ENCODE data around the gene UBE2G1.
A peak's percentile ranks its signal among the peaks of the same experiment; 100 is the strongest.

The UBE2G1 gene

GRCh38 chr17:4267402-4267801 is 99.1 kb downstream of the UBE2G1 start:
- H3K4me3 ChIP-seq (replicated peaks in 1 of 2; ENCODE audit: low read depth in 2 of 2, low read length in 2 of 2): no peak overlapping the region
- DNase-seq (ENCODE audit: low read depth in 2 of 2): no peak
- TF ChIP-seq, protein P1, sequence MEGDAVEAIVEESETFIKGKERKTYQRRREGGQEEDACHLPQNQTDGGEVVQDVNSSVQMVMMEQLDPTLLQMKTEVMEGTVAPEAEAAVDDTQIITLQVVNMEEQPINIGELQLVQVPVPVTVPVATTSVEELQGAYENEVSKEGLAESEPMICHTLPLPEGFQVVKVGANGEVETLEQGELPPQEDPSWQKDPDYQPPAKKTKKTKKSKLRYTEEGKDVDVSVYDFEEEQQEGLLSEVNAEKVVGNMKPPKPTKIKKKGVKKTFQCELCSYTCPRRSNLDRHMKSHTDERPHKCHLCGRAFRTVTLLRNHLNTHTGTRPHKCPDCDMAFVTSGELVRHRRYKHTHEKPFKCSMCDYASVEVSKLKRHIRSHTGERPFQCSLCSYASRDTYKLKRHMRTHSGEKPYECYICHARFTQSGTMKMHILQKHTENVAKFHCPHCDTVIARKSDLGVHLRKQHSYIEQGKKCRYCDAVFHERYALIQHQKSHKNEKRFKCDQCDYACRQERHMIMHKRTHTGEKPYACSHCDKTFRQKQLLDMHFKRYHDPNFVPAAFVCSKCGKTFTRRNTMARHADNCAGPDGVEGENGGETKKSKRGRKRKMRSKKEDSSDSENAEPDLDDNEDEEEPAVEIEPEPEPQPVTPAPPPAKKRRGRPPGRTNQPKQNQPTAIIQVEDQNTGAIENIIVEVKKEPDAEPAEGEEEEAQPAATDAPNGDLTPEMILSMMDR (IDR thresholded peaks at IDR 0.05; ENCODE audit: low read depth, low read length): no peak

DNA sequence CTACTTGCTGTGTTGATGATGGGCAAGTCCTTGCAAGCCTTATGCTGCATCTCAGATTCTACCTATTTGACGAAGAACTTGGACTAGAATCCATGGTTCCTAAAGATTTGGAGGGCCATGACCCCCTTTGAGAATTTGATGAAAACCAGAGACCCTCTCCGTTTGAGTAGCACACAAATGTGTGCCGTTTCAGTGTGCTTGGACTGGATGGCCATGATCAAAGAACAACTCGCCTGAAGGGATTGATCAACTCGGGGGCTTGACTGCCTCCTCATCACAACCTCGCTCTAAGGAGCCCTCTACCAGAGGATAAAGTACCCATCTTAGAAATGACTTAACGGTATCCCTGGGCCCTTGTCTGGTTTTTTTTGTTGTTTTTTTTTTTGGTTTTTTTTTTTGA is 99.9 kb downstream of the UBE2G1 start:
- no peak for DNase-seq (ENCODE audit: low read depth in 2 of 2)
- no peak overlapping the region for H3K4me3 ChIP-seq (replicated peaks in 1 of 2; ENCODE audit: low read depth in 2 of 2, low read length in 2 of 2)
- TF ChIP-seq, protein P1 (IDR thresholded peaks at IDR 0.05; ENCODE audit: low read depth, low read length): no peak

DNA sequence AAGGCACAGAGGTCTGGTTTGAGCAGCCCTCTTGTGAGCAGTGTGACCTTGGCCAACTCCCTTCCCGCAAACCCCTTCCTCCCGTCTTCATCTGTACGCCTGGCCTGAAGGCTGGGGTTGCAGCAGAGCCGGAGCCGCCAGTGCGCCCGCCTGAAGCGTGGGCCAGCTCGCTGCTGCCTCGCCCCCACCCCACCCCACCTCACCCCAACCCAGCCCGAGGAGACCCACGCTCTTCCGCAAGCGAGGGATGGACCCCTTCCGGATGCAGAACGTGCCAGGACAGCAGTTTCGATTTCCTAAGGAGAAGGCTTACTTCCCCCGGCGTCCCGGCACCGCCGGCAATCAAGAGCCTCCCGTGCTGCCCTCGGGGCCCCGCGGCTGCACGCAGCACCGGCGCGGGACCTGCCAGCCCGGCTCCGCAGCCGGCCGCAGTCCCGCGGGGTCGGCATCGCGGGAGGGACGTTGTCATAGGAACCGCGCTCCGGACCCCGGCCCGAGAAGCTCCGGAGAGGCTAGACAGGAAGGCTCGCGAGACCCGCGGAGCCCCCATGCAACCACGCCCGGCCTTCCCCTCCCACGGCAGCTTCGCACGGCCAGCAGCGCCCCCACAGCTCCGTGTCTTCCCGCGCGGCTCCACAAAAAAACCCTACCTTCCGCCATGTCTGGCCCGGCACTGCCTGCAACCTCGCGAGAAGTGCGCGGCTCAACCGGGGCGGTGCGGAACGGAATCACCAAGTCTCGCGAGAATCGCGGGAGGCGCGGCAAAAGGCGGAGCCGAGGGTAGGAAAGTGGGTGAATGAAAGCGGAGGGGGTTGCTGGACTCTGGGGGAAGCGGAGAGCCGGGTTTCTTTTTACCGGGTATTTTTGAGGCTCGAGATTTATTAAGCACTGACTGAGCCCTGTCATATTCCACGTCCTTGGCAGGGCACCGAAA is 102.9 kb downstream of the UBE2G1 start, which contains the start of gene ANKFY1:
Gene ANKFY1 (minus strand): TSS at position 698 of the 934 bp plus-strand sequence. CDS start 38 bp downstream, at position 660.
- H3K4me3 ChIP-seq (replicated peaks in 1 of 2; ENCODE audit: low read depth in 2 of 2, low read length in 2 of 2): peak within 1 kb of the TSS; percentile 95 to 98
- peak; percentile 94 to 95 for DNase-seq (ENCODE audit: low read depth in 2 of 2)
- TF ChIP-seq, protein P1 (IDR thresholded peaks at IDR 0.05; ENCODE audit: low read depth, low read length): no peak

DNA sequence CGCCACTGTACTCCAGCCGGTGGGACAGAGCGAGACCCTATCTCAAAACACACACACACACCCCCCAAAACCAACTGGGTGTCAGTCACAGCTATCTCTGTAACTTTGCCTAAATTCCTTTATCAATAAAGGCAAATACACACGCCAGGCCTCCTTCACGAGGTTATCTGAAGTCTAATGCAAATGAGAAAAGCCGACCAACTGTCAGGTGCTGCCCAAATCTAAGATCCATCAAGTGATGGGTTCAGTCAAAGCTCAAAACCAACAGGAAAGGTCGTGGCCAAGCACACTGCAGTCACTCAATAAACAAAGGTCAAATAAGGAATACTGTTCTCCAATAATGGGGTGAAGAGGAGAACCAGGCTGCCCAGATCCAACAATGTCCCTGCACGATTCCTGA is 103.8 kb downstream of the UBE2G1 start:
- H3K4me3 ChIP-seq (replicated peaks in 1 of 2; ENCODE audit: low read depth in 2 of 2, low read length in 2 of 2): peak overlapping the region; percentile 95 to 98
- TF ChIP-seq, protein P1 (IDR thresholded peaks at IDR 0.05; ENCODE audit: low read depth, low read length): no peak
- no peak for DNase-seq (ENCODE audit: low read depth in 2 of 2)

GRCh38 chr17:4261452-4261851 is 105.0 kb downstream of the UBE2G1 start:
- no peak overlapping the region for H3K4me3 ChIP-seq (replicated peaks in 1 of 2; ENCODE audit: low read depth in 2 of 2, low read length in 2 of 2)
- no peak for DNase-seq (ENCODE audit: low read depth in 2 of 2)
- TF ChIP-seq, protein P1 (IDR thresholded peaks at IDR 0.05; ENCODE audit: low read depth, low read length): no peak

DNA sequence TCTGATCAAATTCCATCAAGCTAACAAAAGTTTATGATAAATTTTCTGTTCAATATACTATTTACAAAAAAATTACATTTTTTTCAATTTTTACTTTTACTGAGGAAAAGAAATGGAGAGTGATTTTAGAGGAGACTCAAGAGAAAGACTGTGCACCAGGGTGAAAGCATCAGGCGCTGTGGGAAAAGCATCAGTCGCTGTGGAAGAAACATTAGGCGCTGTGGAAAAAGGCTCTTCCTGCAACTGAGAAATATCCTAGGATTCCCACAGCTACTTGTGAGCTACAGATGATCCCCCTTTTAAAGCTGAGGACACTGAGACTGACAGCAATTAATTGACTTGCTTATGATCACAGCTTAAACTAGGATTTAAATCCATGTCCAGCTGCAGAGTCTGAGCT is 107.6 kb downstream of the UBE2G1 start:
- no peak for DNase-seq (ENCODE audit: low read depth in 2 of 2)
- no peak overlapping the region for H3K4me3 ChIP-seq (replicated peaks in 1 of 2; ENCODE audit: low read depth in 2 of 2, low read length in 2 of 2)
- TF ChIP-seq, protein P1 (IDR thresholded peaks at IDR 0.05; ENCODE audit: low read depth, low read length): no peak
